Mesodermal cell (in vitro differentiated cells): ENCODE data around the gene SNX33.
"Not testable (repeated sequence)": the region's sequence is repeated elsewhere in the genome, so short reads cannot be mapped to it uniquely, and the experiment has no call there.

Experiments used
- H3K27ac ChIP-seq: 2 replicates; pipeline ENCODE4 v1.7.0; 2013; ENCODE audit warnings: mild to moderate bottlenecking, low read depth, low read length, moderate library complexity; ENCODE audit not compliant: severe bottlenecking
- H3K36me3 ChIP-seq: 2 replicates; pipeline ENCODE4 v1.7.1; 2013; ENCODE audit warnings: mild to moderate bottlenecking, low read length, moderate library complexity; ENCODE audit not compliant: control insufficient read depth, insufficient read depth
- H3K4me1 ChIP-seq: one replicate; pipeline ENCODE4 v1.7.1; 2013; ENCODE audit warnings: mild to moderate bottlenecking, low read length; ENCODE audit not compliant: insufficient read depth, control insufficient read depth, poor library complexity, severe bottlenecking
- H3K4me3 ChIP-seq: 2 replicates; pipeline ENCODE4 v1.7.0; 2013; ENCODE audit warnings: low read length, control low read depth, mild to moderate bottlenecking; ENCODE audit not compliant: insufficient read depth, poor library complexity, severe bottlenecking; ENCODE audit errors: extremely low read depth
- H3K9me3 ChIP-seq: 2 replicates; pipeline ENCODE4 v1.7.1; 2013; ENCODE audit warnings: mild to moderate bottlenecking, low read length, moderate library complexity; ENCODE audit not compliant: control insufficient read depth
- WGBS, 2 experiments: methylation state at CpG; one replicate each; pipeline ENCODE4 v1.1.5; 2013; ENCODE audit warnings: missing lambda C conversion rate in 2 of 2; ENCODE audit not compliant: insufficient coverage in 2 of 2; 5-methylcytosine and 5-hydroxymethylcytosine counted together

Gene SNX33

GRCh38 chr15:75677465-75678323, 30.0 kb downstream of the SNX33 start:
- no peak overlapping the region for H3K4me3 ChIP-seq
- H3K27ac ChIP-seq: no peak overlapping the region
- H3K4me1 ChIP-seq: peaks cover 22% of the 10 kb centered on the region
- no peaks in the 10 kb centered on the region for H3K9me3 ChIP-seq
- H3K36me3 ChIP-seq: peaks cover 28% of the 10 kb centered on the region
- WGBS, 2 experiments: 90 to 91% methylated on average over 16 of the region's 16 CpGs

GRCh38 chr15:75678324-75678690, 30.6 kb downstream of the SNX33 start:
- H3K4me3 ChIP-seq, H3K9me3 ChIP-seq, H3K27ac ChIP-seq: not testable (repeated sequence)
- H3K4me1 ChIP-seq: peaks cover 16% of the 10 kb centered on the region
- peaks cover 28% of the 10 kb centered on the region for H3K36me3 ChIP-seq
- WGBS, 2 experiments: 100% methylated on average over 3 to 4 of the region's 6 CpGs

DNA sequence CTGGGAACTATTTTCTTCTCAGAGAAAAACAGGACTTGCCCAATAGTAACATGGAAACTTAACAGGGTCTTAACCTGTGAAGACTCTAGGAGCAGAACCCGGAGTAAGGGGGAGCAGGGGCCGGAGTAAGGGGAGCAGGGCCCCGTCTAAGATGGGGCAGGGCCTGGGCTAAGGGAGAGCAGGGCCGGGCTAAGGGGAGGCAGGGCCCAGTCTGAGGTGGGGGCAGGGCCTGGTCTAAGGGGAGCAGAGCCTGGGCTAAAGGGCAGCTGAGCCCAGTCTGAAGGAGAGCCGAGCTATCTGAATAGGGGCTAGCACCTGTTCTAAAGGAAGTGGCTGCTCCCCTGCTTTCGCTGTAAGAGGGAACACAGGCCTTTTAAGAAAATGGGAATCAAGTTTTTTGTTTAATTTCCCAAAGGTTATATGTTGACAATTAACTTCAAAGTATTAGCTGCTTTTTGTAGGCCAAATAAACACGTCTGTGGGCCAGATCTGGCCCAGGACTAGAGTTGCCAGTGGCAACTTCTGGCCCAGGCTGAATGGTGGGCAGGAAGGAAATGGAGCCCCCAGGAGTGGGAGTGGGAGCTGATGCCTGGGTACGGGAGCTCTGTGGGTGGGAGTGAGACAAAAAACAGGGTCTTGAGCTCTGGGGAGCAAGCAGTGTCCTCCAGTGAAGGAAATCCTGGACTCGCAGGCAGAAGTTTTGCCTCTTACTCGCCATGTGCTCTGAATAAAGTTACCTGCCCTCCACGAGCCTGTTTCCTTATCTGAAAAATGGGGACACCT, 32.5 kb downstream of the SNX33 start:
- peaks cover 33% of the 10 kb centered on the region for H3K36me3 ChIP-seq
- no peak overlapping the region for H3K4me3 ChIP-seq
- H3K9me3 ChIP-seq: no peaks in the 10 kb centered on the region
- 84 to 86% methylated on average over 9 to 10 of the region's 11 CpGs for WGBS, 2 experiments
- no peaks in the 10 kb centered on the region for H3K4me1 ChIP-seq
- no peak overlapping the region for H3K27ac ChIP-seq

GRCh38 chr15:75682181-75683135, 34.7 kb downstream of the SNX33 start:
- Histone ChIP-seq H3K9me3 (no peaks in the 10 kb centered on the region), H3K36me3 (peaks cover 23% of the 10 kb centered on the region), H3K27ac (no peak overlapping the region), H3K4me3 (no peak overlapping the region), H3K4me1 (no peaks in the 10 kb centered on the region)
- WGBS, 2 experiments: 94 to 97% methylated on average over 34 of the region's 40 CpGs

DNA sequence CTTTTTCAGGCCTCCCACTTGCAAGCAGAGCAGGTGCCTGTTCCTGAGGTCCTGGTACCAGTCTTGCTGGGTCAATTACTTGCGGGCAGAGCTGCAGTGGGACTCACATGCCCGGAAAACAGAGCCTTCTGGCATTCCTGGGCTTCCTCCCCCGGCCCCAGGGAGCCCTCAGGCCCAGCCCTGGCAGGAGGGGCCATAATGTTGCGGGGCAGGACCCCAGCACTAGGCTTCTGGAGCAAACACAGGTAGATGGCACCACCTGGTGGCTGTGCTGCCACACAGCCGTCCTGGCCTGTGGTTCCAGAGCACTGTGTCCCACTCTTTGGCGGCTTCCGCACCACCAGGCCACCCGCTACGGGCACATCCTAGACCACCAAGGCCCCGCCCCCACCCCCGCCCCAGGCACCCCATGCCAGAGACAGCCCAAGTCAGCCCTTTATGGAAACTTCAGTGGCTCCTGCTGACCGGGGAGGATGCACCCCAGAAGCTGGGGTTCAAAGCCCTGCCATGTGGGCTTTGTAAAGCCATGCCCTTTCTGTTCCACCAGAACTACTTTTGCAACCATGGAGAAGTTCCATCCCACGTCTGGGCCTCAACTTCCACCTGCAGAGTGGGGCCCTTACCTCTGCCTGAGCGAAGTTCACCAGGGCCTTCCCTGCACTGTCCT, 36.1 kb downstream of the SNX33 start:
- 23% methylated on average over 10 to 14 of the region's 14 CpGs for WGBS, 2 experiments
- H3K27ac ChIP-seq, H3K4me1 ChIP-seq, H3K4me3 ChIP-seq, H3K9me3 ChIP-seq: not testable (repeated sequence)
- H3K36me3 ChIP-seq: peaks cover 22% of the 10 kb centered on the region

- Histone ChIP-seq H3K4me3 (no peak overlapping the region), H3K4me1 (no peaks in the 10 kb centered on the region), H3K9me3 (no peaks in the 10 kb centered on the region), H3K36me3 (peaks cover 18% of the 10 kb centered on the region), H3K27ac (no peak overlapping the region)
- 87 to 93% methylated on average over 7 to 10 of the region's 10 CpGs for WGBS, 2 experiments
Observed at GRCh38 chr15:75684648-75685047, 36.9 kb downstream of the SNX33 start.

- Histone ChIP-seq H3K27ac (no peak overlapping the region), H3K4me3 (no peak overlapping the region), H3K4me1 (no peaks in the 10 kb centered on the region), H3K9me3 (no peaks in the 10 kb centered on the region), H3K36me3 (peaks cover 18% of the 10 kb centered on the region)
- WGBS, 2 experiments: 86 to 91% methylated on average over 8 to 12 of the region's 12 CpGs
Observed at GRCh38 chr15:75685195-75685594, 37.5 kb downstream of the SNX33 start.

DNA sequence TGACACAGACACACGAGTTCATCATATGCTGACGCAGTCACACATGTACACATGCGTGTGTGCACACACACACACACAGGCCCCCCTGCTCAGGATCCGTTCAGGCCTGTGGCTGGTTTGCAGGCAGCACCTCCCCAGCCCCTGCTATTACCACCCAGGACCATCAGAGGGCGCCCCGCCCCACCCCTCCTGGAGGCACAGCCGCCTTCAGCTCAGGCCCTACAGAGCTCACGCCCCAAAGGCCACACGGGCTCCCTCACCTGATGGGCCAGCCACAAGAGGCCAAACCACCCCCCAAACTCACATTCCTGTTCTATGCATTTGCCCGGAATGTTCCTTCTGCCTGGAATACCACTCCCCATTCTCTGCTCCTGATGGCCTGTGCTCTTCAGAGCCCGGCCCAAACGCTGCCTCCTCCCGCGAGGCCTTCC, 38.5 kb downstream of the SNX33 start:
- H3K27ac ChIP-seq, H3K4me3 ChIP-seq, H3K4me1 ChIP-seq, H3K9me3 ChIP-seq: not testable (repeated sequence)
- H3K36me3 ChIP-seq: peaks cover 22% of the 10 kb centered on the region
- 21% methylated on average over 3 to 5 of the region's 14 CpGs for WGBS, 2 experiments

DNA sequence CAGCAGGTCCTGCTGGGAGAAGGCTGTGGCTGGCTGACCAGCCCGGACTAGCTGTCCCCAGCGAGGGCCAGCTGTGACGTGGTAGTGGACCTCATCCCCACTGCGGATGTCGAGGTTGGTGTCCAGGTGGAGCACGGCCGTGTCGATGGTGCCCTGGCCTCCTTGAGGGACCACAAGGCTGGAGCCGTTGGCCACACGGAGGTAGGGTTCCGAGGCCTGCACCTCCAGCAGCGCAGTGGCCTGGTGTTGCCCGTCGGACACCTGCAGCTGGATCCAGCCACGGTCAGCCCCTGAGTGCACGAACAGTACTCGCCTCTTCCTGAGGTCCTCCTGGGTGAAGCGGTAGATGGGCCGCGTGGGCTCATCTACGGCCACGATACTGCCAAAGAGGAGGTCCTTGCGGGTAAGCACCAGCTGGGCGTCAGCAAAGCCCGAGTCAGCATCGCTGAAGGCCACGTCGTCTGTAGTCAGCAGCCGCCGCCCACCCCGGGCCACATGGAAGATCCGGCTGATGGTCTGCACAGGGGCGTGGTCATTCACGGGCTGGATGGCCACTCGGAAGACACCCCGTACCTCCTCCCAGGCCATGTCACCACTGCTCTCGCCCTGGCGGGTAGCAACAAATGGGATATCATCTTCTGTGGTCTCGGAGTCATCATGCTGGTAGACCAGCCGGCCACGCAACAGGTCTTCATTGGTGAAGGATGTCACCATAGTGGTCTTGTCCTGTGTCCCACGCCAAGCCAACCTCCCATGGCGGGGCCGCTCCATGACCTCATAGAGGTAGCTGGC, 40.0 kb downstream of the SNX33 start:
- H3K27ac ChIP-seq: no peak overlapping the region
- no peaks in the 10 kb centered on the region for H3K9me3 ChIP-seq
- peaks cover 22% of the 10 kb centered on the region for H3K36me3 ChIP-seq
- H3K4me1 ChIP-seq: no peaks in the 10 kb centered on the region
- 95 to 97% methylated on average over 39 to 43 of the region's 44 CpGs for WGBS, 2 experiments
- no peak overlapping the region for H3K4me3 ChIP-seq
